Measurements from ENCODE around the gene GIGYF2. TPM values are rescaled to one million over a fixed set of nuclear protein-coding genes. Genes with fewer than 3 reads are reported as not detected.

GIGYF2 gene
- polyA plus RNA-seq, 1 donor (not counting 4 experiments of a cell fraction or from before 2014, with no cell fraction given): 35.5 TPM

DNA sequence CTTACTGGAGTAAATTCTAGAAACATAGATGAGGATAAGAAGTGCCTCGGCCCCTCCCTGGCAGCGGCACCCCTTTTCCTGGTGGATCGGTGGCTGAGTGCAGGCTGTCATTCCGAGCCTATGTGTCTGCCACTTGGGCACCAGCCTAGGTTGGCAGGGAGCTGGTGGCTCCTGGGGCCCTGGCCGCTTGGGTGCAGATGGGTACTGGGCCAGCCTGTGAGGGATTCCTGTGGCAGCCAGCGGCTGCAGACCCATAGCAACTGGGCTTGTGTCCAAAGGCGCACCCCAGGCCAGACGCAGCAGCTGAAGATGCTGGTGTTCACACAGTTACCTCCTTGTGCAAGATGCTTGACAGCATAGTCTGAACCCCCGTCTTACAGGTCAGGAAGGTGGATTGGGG lies 175.7 kb downstream of the GIGYF2 start:
- FAIRE-seq (no peak), DNase-seq (ENCODE audit: low read depth, low spot score) (no peak)
- Histone ChIP-seq H3K36me3 (ENCODE audit: control insufficient read depth in 2 of 2, extremely low read depth in 1 of 2, insufficient read depth in 2 of 2, low read length in 2 of 2) (peaks cover 0 to 1% of the 10 kb centered on the region in 2 experiments), H3K27ac (ENCODE audit: control insufficient read depth, insufficient read depth, low read length) (no peak overlapping the region), H3K4me3 (ENCODE audit: control insufficient read depth in 2 of 3, extremely low read depth in 1 of 3, insufficient read depth in 2 of 3, low read depth in 1 of 3, low read length in 3 of 3) (no peak overlapping the region), H3K4me1 (ENCODE audit: control insufficient read depth, extremely low read depth, insufficient read depth, low read length) (no peaks in the 10 kb centered on the region), H4K20me1 (ENCODE audit: control insufficient read depth, extremely low read depth, insufficient read depth, low read length) (no peaks in the 10 kb centered on the region), H3K79me2 (ENCODE audit: control insufficient read depth, insufficient read depth, low read length) (no peaks in the 10 kb centered on the region), H3K9me3 (ENCODE audit: control insufficient read depth, low read depth, low read length) (no peaks in the 10 kb centered on the region), H2AFZ (ENCODE audit: control insufficient read depth, low read length) (no peak overlapping the region), H3K4me2 (ENCODE audit: control insufficient read depth, extremely low read depth, insufficient read depth, low read depth, low read length) (no peak overlapping the region), H3K27me3 (ENCODE audit: control insufficient read depth, extremely low read depth, insufficient read depth, low read length) (no peaks in the 10 kb centered on the region), H3K9me1 (ENCODE audit: control insufficient read depth, extremely low read depth, insufficient read depth, low read length) (no peaks in the 10 kb centered on the region), H3K9ac (ENCODE audit: control insufficient read depth, extremely low read depth, insufficient read depth, low read length) (no peak overlapping the region)
- TF ChIP-seq, protein P1, sequence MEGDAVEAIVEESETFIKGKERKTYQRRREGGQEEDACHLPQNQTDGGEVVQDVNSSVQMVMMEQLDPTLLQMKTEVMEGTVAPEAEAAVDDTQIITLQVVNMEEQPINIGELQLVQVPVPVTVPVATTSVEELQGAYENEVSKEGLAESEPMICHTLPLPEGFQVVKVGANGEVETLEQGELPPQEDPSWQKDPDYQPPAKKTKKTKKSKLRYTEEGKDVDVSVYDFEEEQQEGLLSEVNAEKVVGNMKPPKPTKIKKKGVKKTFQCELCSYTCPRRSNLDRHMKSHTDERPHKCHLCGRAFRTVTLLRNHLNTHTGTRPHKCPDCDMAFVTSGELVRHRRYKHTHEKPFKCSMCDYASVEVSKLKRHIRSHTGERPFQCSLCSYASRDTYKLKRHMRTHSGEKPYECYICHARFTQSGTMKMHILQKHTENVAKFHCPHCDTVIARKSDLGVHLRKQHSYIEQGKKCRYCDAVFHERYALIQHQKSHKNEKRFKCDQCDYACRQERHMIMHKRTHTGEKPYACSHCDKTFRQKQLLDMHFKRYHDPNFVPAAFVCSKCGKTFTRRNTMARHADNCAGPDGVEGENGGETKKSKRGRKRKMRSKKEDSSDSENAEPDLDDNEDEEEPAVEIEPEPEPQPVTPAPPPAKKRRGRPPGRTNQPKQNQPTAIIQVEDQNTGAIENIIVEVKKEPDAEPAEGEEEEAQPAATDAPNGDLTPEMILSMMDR (optimal IDR thresholded peaks at IDR 0.05 in 1 of 3, IDR thresholded peaks at IDR 0.05 in 1 of 3, conservative IDR thresholded peaks at IDR 0.05 in 1 of 3; ENCODE audit: extremely low read depth in 1 of 3, insufficient read depth in 2 of 3, low read length in 3 of 3): no peak
- TF ChIP-seq EZH2 (IDR thresholded peaks at IDR 0.05; ENCODE audit: low read length): no peak
- dilution Hi-C loops (cut with MboI; ENCODE audit: extremely low pct_ligation_motif_present, low sequenced_read_pairs): loop anchor here (25.0 kb wide), 1 partner anchor 364 kb away; no protein-coding TSS in a partner anchor

GRCh38 chr2:232873292-232873908 lies 176.3 kb downstream of the GIGYF2 start:
- Histone ChIP-seq H3K27ac (ENCODE audit: control insufficient read depth, insufficient read depth, low read length) (no peak overlapping the region), H4K20me1 (ENCODE audit: control insufficient read depth, extremely low read depth, insufficient read depth, low read length) (no peaks in the 10 kb centered on the region), H3K27me3 (ENCODE audit: control insufficient read depth, extremely low read depth, insufficient read depth, low read length) (no peaks in the 10 kb centered on the region), H3K4me2 (ENCODE audit: control insufficient read depth, extremely low read depth, insufficient read depth, low read depth, low read length) (no peak overlapping the region), H3K9me1 (ENCODE audit: control insufficient read depth, extremely low read depth, insufficient read depth, low read length) (no peaks in the 10 kb centered on the region), H2AFZ (ENCODE audit: control insufficient read depth, low read length) (no peak overlapping the region), H3K4me1 (ENCODE audit: control insufficient read depth, extremely low read depth, insufficient read depth, low read length) (no peaks in the 10 kb centered on the region), H3K79me2 (ENCODE audit: control insufficient read depth, insufficient read depth, low read length) (no peaks in the 10 kb centered on the region), H3K9ac (ENCODE audit: control insufficient read depth, extremely low read depth, insufficient read depth, low read length) (no peak overlapping the region), H3K9me3 (ENCODE audit: control insufficient read depth, low read depth, low read length) (no peaks in the 10 kb centered on the region), H3K4me3 (ENCODE audit: control insufficient read depth in 2 of 3, extremely low read depth in 1 of 3, insufficient read depth in 2 of 3, low read depth in 1 of 3, low read length in 3 of 3) (no peak overlapping the region), H3K36me3 (ENCODE audit: control insufficient read depth in 2 of 2, extremely low read depth in 1 of 2, insufficient read depth in 2 of 2, low read length in 2 of 2) (peaks cover 0 to 1% of the 10 kb centered on the region in 2 experiments)
- DNase-seq (ENCODE audit: low read depth, low spot score) (no peak), FAIRE-seq (no peak)
- dilution Hi-C loops (cut with MboI; ENCODE audit: extremely low pct_ligation_motif_present, low sequenced_read_pairs): loop anchor here (25.0 kb wide), 1 partner anchor 364 kb away; no protein-coding TSS in a partner anchor
- TF ChIP-seq, protein P1 (optimal IDR thresholded peaks at IDR 0.05 in 1 of 3, IDR thresholded peaks at IDR 0.05 in 1 of 3, conservative IDR thresholded peaks at IDR 0.05 in 1 of 3; ENCODE audit: extremely low read depth in 1 of 3, insufficient read depth in 2 of 3, low read length in 3 of 3): no peak
- no peak for TF ChIP-seq EZH2 (IDR thresholded peaks at IDR 0.05; ENCODE audit: low read length)
